DND-41 (cell line): ENCODE measurements around the gene C3orf18.

Experiments used
- ATAC-seq: fragments of 200-7000 bp; cut with Tn5 transposase; 3 replicates; pipeline ENCODE4 v1.9.1; 2021; ENCODE audit warnings: low read depth; ENCODE audit not compliant: insufficient read depth
- DNase-seq: peaks from one replicate; pipeline ENCODE4 v3.0.0-alpha.2; 2020
- H2AFZ ChIP-seq: 2 replicates; pipeline ENCODE4 v1.6.0; 2012; ENCODE audit warnings: low read depth, low read length
- H3K27ac ChIP-seq: 2 replicates; pipeline ENCODE4 v1.5.1; 2012; ENCODE audit warnings: low read length, inconsistent platforms
- H3K27me3 ChIP-seq: fragments of 200-600 bp; sonication (generic); 2 replicates; pipeline ENCODE4 v1.6.0; 2012; ENCODE audit warnings: low read length, mild to moderate bottlenecking, inconsistent platforms; ENCODE audit not compliant: insufficient read depth, poor library complexity
- H3K36me3 ChIP-seq: 2 replicates; pipeline ENCODE4 v1.5.1; 2012; ENCODE audit warnings: low read length, inconsistent platforms; ENCODE audit not compliant: insufficient read depth
- H3K4me1 ChIP-seq: 2 replicates; pipeline ENCODE4 v1.5.1; 2012; ENCODE audit warnings: mild to moderate bottlenecking, low read length; ENCODE audit not compliant: insufficient read depth
- H3K4me2 ChIP-seq: 2 replicates; pipeline ENCODE4 v1.6.0; 2012; ENCODE audit warnings: mild to moderate bottlenecking, moderate library complexity, low read length, inconsistent platforms; ENCODE audit not compliant: insufficient read depth
- H3K4me3 ChIP-seq, 2 experiments: fragments of 200-600 bp in 1 of 2; shearing (Covaris generic) in 1 of 2; 2 replicates each; pipeline ENCODE4 v1.5.1; 2012 to 2016; ENCODE audit warnings: inconsistent platforms in 2 of 2, low read length in 2 of 2, mild to moderate bottlenecking in 2 of 2, low read depth in 1 of 2, moderate library complexity in 1 of 2
- H3K79me2 ChIP-seq: 2 replicates; pipeline ENCODE4 v1.6.0; 2012; ENCODE audit warnings: low read length, inconsistent platforms; ENCODE audit not compliant: insufficient read depth
- H3K9ac ChIP-seq: 2 replicates; pipeline ENCODE4 v1.6.0; 2012; ENCODE audit warnings: low read depth, mild to moderate bottlenecking, inconsistent platforms, low read length, moderate library complexity
- H3K9me3 ChIP-seq: 2 replicates; pipeline ENCODE4 v1.5.1; 2012; ENCODE audit warnings: low read length, moderate library complexity, mild to moderate bottlenecking, inconsistent platforms; ENCODE audit not compliant: insufficient read depth, severe bottlenecking
- H4K20me1 ChIP-seq: 2 replicates; pipeline ENCODE4 v1.6.0; 2012; ENCODE audit warnings: low read length; ENCODE audit not compliant: insufficient read depth
- EZH2 ChIP-seq: IDR thresholded peaks from 3 replicates; pipeline ENCODE4 v1.6.1; 2012; ENCODE audit warnings: borderline replicate concordance, low read depth, mild to moderate bottlenecking, moderate library complexity, low read length, inconsistent platforms; ENCODE audit not compliant: severe bottlenecking
- TF ChIP-seq, protein P1 (sequence below): IDR thresholded peaks from 2 replicates; pipeline ENCODE4 v1.5.1; 2012; ENCODE audit warnings: borderline replicate concordance, low read length, moderate library complexity, mild to moderate bottlenecking; ENCODE audit not compliant: poor library complexity, severe bottlenecking; ENCODE audit errors: extremely low read depth

Gene C3orf18

DNA sequence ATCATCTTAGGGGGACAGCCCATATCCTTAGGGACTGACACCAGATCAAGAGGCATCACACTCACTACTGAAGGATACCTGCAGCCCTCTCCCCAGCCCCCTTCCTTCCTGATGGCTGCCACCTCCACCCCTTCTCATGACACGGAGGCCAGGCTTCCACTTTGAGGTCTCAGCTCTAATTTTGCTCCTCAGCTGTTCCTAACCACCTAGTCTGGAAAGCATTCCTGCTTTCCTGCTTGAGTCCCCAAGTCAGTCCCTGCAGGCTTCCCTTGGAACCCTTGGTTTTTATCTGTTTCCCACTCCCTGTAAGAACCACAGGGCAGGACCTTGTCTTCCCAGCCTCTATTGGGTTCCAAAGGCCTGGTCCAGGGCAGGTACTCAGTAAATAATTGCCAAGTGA is 3.2 kb downstream of the C3orf18 start:
- DNase-seq: no peak

GRCh38 chr3:50563867-50564266 is 3.7 kb downstream of the C3orf18 start:
- Histone ChIP-seq H3K27ac (no peak overlapping the region), H2AFZ (no peak overlapping the region), H3K4me2 (no peak overlapping the region), H3K4me3 (no peak overlapping the region), H4K20me1 (peaks cover 2% of the 10 kb centered on the region; the same call in 1 of the 2 replicates), H3K27me3 (no peaks in the 10 kb centered on the region), H3K79me2 (peaks cover 9% of the 10 kb centered on the region), H3K9ac (no peak overlapping the region), H3K9me3 (no peaks in the 10 kb centered on the region), H3K4me1 (peaks cover 27% of the 10 kb centered on the region), H3K36me3 (no peaks in the 10 kb centered on the region)
- DNase-seq (no peak), ATAC-seq (no peak)
- TF ChIP-seq, protein P1, sequence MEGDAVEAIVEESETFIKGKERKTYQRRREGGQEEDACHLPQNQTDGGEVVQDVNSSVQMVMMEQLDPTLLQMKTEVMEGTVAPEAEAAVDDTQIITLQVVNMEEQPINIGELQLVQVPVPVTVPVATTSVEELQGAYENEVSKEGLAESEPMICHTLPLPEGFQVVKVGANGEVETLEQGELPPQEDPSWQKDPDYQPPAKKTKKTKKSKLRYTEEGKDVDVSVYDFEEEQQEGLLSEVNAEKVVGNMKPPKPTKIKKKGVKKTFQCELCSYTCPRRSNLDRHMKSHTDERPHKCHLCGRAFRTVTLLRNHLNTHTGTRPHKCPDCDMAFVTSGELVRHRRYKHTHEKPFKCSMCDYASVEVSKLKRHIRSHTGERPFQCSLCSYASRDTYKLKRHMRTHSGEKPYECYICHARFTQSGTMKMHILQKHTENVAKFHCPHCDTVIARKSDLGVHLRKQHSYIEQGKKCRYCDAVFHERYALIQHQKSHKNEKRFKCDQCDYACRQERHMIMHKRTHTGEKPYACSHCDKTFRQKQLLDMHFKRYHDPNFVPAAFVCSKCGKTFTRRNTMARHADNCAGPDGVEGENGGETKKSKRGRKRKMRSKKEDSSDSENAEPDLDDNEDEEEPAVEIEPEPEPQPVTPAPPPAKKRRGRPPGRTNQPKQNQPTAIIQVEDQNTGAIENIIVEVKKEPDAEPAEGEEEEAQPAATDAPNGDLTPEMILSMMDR: no peak

More for the DNA sequence above, 3.2 kb downstream of the C3orf18 start:
- Histone ChIP-seq H3K27ac (no peak overlapping the region), H3K36me3 (no peaks in the 10 kb centered on the region), H2AFZ (no peak overlapping the region), H3K79me2 (peaks cover 11% of the 10 kb centered on the region), H3K27me3 (no peaks in the 10 kb centered on the region), H3K4me1 (peaks cover 27% of the 10 kb centered on the region), H3K9me3 (no peaks in the 10 kb centered on the region), H3K4me3 (no peak overlapping the region), H3K4me2 (no peak overlapping the region), H4K20me1 (peaks cover 2% of the 10 kb centered on the region; the same call in 1 of the 2 replicates), H3K9ac (no peak overlapping the region)
- ATAC-seq: no peak
- TF ChIP-seq, protein P1: no peak
- TF ChIP-seq EZH2: no peak

DNA sequence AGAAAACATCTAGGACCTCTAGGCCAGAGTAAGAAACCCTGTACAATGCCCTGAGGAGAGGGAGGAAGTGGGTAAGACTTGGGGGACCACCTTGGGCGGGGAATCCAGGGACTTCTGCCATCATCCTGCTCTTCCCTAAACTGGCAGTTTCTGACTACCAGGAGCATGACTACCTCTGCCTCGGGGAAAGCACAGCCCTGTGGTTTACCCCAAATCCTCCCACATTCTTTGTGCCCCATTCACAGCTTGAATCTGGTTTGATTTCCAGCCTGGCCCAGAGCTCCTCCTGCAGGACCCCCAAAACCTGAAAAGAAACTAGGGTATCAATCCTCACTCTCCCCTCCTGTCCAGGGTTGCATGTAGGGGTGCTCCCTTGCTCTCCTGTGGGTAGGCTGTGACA is 4.7 kb downstream of the C3orf18 start:
- no peak overlapping the region for H3K9ac ChIP-seq

More for the DNA sequence above, 4.7 kb downstream of the C3orf18 start:
- no peak for DNase-seq
- Histone ChIP-seq H3K4me3 (no peak overlapping the region), H3K36me3 (no peaks in the 10 kb centered on the region), H3K9me3 (no peaks in the 10 kb centered on the region), H4K20me1 (peaks cover 2% of the 10 kb centered on the region; the same call in 1 of the 2 replicates), H2AFZ (no peak overlapping the region), H3K79me2 (peaks cover 1% of the 10 kb centered on the region), H3K27me3 (no peaks in the 10 kb centered on the region), H3K4me2 (no peak overlapping the region), H3K27ac (no peak overlapping the region), H3K4me1 (peaks cover 17% of the 10 kb centered on the region)
- TF ChIP-seq, protein P1: no peak
- TF ChIP-seq EZH2: no peak
- ATAC-seq: no peak
